LNCaP clone FGC (cell line): ENCODE measurements around the gene GPRC5A.

Experiments
- DNase-seq: peaks from one replicate; pipeline ENCODE4 v3.0.0-alpha.2; 2011; ENCODE audit warnings: low read depth
- H3K4me3 ChIP-seq: 2 replicates; pipeline ENCODE4 v1.5.1; 2011; ENCODE audit warnings: mild to moderate bottlenecking, low read depth, low read length, control low read depth
- CTCF ChIP-seq: IDR thresholded peaks from 2 replicates; pipeline ENCODE4 v1.5.1; 2012; ENCODE audit warnings: mild to moderate bottlenecking; ENCODE audit not compliant: control insufficient read depth, insufficient read depth; ENCODE audit errors: extremely low read depth

Gene GPRC5A

GRCh38 chr12:12927211-12928079 is 36.1 kb downstream of the GPRC5A start:
- no peak for DNase-seq
- H3K4me3 ChIP-seq = no peak overlapping the region
- TF ChIP-seq CTCF = no peak

GRCh38 chr12:12929696-12930095 is 38.3 kb downstream of the GPRC5A start:
- TF ChIP-seq CTCF = no peak
- no peak overlapping the region for H3K4me3 ChIP-seq
- DNase-seq = no peak

DNA sequence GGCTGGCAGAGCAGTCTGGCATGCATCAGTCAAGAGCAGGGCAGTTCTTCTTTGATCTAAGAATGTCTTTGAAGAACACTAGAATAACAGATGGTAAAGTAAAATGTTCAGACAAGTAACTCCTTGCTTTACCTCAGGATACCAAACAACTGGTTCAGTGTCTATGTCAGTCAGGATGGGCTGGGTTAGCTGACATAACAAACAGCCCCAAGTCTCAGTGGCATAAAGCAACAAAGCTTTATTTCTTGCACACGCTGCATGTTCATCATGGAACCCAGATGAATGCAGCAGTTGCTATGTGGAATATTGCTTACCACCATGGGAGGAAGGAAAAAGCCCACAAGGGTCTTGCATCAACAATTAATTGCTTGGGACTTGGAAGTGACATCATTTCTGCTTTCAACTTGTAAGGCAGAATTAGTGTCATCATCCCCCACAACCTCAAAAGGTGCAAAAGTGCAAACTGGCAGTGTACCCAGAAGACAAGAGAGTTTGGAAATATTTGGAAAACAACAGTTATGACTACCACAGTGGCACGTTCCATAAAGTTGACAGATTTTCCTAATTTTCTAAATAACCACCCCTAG is 39.4 kb downstream of the GPRC5A start:
- no peak for DNase-seq
- no peak for TF ChIP-seq CTCF
- no peak overlapping the region for H3K4me3 ChIP-seq

DNA sequence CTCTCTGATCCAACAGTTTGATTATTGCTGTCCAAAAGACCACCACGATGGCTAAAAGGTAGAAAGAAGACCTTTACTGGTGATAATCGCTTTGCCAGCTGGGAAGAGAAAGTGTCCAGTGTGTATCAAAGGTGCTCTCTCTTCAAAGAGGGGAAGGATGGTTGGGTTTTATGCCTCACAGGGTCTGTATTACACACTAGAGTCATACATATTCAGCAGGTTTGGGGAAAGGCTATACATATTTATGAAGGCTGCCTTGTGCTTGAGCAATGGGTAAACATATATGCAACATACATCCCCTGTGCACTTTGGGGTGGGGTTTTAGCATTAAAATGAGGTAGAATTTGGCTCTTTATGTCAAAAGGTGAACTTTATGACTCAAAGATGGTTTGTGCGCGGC is 42.4 kb downstream of the GPRC5A start:
- no peak for DNase-seq
- no peak for TF ChIP-seq CTCF
- H3K4me3 ChIP-seq = no peak overlapping the region

DNA sequence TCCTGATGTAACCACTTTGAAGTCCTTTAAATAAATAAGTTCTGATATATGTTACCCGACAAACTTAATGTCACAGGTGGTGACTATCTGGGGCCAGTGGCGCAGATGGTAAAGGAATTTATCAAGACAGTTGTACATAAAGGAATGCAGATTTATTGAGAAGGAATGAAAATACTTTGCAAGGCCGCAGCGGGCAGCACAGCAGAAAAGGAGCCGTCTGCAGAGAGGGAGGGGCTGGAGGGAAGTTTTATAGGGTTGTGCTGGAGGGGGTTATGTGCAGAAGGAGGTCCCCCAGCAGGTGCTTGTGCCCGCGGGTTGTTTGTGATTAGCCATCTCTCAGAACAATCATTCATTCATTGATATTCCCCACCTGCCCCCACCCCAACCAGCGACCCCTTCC is 43.2 kb downstream of the GPRC5A start:
- no peak for DNase-seq
- no peak overlapping the region for H3K4me3 ChIP-seq
- no peak for TF ChIP-seq CTCF

- no peak for TF ChIP-seq CTCF
- H3K4me3 ChIP-seq = no peak overlapping the region
- no peak for DNase-seq
These were observed 45.7 kb downstream of the GPRC5A start for GRCh38 chr12:12936983-12937491.

- TF ChIP-seq CTCF = no peak
These were observed 47.2 kb downstream of the GPRC5A start for GRCh38 chr12:12938541-12938940.

More at GRCh38 chr12:12938541-12938940, 47.2 kb downstream of the GPRC5A start:
- no peak overlapping the region for H3K4me3 ChIP-seq
- no peak for DNase-seq
